Measurements from ENCODE around the gene DBF4B.

The DBF4B gene

DNA sequence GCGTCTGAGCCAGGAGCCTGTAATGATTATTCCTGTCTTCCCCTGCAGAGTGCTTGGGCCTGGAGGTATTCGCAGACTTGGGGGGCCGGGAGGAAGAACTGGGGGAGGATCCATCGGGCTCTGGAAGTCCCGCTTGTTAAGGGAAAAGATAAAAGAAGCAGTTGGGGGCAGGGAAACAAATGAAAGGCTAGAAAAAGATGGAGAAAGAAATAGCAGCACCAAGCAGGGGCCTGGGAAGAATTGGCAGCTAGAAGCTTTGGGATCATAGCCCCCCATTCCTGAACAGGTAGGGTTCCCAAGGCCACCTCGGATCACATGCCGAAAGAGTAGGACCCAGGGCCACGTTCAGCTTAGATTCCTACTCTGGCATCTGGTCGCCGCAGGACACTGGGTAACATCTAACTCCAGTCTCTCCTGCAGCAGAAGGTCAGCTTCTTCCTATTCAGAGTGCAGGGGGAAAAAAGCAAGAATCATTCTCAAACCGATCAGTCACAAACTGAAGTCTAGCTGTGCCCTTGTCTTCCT is 73.9 kb downstream of the DBF4B start:
- DNase-seq (ENCODE audit: insufficient read length, low spot score) (no peak), FAIRE-seq (no peak)

GRCh38 chr17:44785921-44786320 is 77.5 kb downstream of the DBF4B start:
- TF ChIP-seq POLR2A (IDR thresholded peaks at IDR 0.05; ENCODE audit: low read depth, low read length) = no peak
- DNase-seq (ENCODE audit: insufficient read length, low spot score) (no peak), FAIRE-seq (no peak)

More for the DNA sequence above, 73.9 kb downstream of the DBF4B start:
- TF ChIP-seq POLR2A (IDR thresholded peaks at IDR 0.05; ENCODE audit: low read depth, low read length) = no peak

- TF ChIP-seq POLR2A (IDR thresholded peaks at IDR 0.05; ENCODE audit: low read depth, low read length) = no peak
- DNase-seq (ENCODE audit: insufficient read length, low spot score) (no peak), FAIRE-seq (no peak)
These were observed 78.2 kb downstream of the DBF4B start for GRCh38 chr17:44786551-44787081.

DNA sequence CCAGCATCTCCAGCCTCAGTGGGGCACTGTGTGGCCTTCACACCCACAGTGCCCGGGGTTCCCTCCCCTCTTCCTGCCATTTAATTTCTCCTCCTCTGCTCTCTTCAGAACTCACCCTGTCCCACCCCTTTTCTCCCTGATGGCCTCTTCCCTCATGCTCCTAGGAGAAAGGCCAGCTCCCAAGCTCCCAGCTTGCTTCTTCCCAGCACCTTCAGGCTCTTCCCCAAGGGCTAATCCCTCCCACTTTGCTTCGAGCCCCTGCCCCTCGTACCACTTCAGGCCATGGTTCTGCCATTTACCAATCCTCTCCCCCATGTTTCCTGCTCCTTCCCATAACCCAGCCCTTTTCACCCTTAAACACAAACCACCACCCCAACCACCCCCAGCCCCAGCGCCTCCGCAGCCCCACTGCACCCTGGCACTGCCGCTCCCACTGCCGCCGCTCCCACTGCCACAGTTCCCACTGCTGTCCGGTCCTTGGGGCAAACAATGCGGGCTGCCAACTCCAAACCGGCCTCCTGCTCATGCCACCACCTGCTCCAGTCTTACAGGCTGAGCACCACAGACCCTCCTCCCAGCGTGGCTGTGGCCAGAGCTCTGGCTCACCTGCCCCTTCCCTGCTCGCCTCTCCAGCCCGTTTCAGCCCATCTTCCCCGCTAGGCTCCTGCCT is 78.9 kb downstream of the DBF4B start:
- no peak for TF ChIP-seq POLR2A (IDR thresholded peaks at IDR 0.05; ENCODE audit: low read depth, low read length)
- FAIRE-seq (no peak), DNase-seq (ENCODE audit: insufficient read length, low spot score) (no peak)

DNA sequence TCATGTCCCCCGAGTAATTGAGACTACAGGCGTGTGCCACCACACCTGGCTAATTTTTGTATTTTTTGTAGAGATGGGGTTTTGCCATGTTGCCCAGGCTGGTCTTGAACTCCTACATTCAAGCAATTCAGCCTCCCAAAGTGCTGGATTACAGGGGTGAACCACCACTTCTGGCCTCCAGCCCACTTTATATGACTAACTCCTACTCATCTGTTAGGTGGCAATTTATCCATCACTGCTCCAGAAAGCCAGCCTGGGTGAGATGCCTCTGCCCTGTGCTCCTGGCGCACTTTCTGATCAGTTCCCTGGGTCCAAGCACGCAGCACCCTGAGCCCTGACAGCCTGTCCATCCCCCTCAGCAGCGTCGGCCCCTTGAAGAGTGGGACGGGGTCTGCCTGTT is 79.7 kb downstream of the DBF4B start:
- DNase-seq (ENCODE audit: insufficient read length, low spot score) (no peak), FAIRE-seq (no peak)
- no peak for TF ChIP-seq POLR2A (IDR thresholded peaks at IDR 0.05; ENCODE audit: low read depth, low read length)

- FAIRE-seq (no peak), DNase-seq (ENCODE audit: insufficient read length, low spot score) (no peak)
- no peak for TF ChIP-seq POLR2A (IDR thresholded peaks at IDR 0.05; ENCODE audit: low read depth, low read length)
These were observed 83.8 kb downstream of the DBF4B start for GRCh38 chr17:44792276-44792675.

GRCh38 chr17:44793885-44794842 is 85.7 kb downstream of the DBF4B start:
- TF ChIP-seq POLR2A (IDR thresholded peaks at IDR 0.05; ENCODE audit: low read depth, low read length) = no peak
- DNase-seq (ENCODE audit: insufficient read length, low spot score) = no peak
- no peak for FAIRE-seq

DNA sequence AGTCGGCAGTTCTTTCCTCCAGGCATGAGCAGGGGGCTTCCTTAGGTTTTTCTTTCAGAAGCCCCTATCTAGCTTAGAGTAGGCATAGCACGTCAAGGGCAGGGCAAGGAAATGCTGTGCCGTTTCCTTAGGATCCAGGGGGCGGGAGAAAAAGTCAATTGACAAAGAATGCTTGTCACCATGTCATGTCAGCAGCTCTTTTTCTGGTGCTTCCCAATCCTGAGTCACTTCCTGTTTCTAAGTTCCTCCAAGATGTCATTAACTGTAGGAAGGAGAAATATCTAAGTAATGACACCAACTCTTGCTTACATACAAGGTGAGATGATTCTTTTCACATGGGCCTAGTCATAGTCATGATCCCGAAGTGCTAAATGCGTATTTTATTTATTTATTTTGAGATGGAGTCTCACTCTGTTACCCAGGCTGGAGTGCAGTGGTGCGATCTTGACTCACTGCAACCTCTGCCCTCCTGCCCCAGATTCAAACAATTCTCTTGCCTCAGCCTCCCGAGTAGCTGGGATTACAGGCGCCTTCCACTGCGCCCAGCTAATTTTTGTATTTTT is 86.5 kb downstream of the DBF4B start:
- no peak for TF ChIP-seq POLR2A (IDR thresholded peaks at IDR 0.05; ENCODE audit: low read depth, low read length)
- DNase-seq (ENCODE audit: insufficient read length, low spot score) = peak; percentile 87
- FAIRE-seq = peak; percentile 80

DNA sequence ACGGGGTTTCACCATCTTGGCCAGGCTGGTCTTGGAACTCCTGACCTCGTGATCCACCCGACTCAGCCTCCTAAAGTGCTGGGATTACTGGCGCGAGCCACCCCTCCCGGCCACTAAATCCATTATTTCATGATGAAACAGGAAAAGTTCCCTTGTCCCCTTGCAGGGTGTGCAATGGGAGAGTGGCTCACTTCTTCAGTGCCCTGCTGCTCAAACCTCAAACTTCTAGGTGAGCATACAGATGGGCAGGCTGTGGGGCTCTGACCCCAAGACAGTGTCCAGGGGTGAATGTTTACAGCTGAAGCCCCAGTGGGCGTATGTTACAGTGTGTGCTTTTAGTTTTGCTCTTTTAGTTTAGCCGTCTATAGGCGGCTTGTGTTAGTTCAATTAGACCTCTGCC is 87.0 kb downstream of the DBF4B start:
- TF ChIP-seq POLR2A (IDR thresholded peaks at IDR 0.05; ENCODE audit: low read depth, low read length) = no peak
- DNase-seq (ENCODE audit: insufficient read length, low spot score) = no peak
- no peak for FAIRE-seq

GRCh38 chr17:44795928-44796327 is 87.5 kb downstream of the DBF4B start:
- no peak for TF ChIP-seq POLR2A (IDR thresholded peaks at IDR 0.05; ENCODE audit: low read depth, low read length)
- no peak for DNase-seq (ENCODE audit: insufficient read length, low spot score)
- no peak for FAIRE-seq

DNA sequence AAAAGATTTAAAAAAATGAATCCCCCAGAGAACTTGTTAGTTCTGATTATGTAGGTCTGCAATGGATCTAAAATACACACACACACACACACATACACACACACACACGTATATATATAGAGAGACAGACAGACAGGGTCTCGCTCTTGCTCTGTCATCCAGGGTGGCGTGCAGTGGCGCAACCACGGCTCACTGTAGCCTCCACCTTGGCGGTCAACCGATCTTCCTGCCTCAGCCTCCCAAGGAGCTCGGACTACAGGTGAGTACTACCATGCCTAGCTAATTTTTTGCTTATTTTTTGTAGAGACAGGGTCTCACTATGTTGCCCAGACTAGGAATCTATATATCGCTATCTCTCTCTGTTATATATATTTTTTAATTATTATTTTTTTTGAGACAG is 88.3 kb downstream of the DBF4B start:
- TF ChIP-seq POLR2A (IDR thresholded peaks at IDR 0.05; ENCODE audit: low read depth, low read length) = no peak
- DNase-seq (ENCODE audit: insufficient read length, low spot score) = no peak
- no peak for FAIRE-seq

- DNase-seq (ENCODE audit: insufficient read length, low spot score) (no peak), FAIRE-seq (no peak)
- TF ChIP-seq POLR2A (IDR thresholded peaks at IDR 0.05; ENCODE audit: low read depth, low read length) = no peak
These were observed 89.3 kb downstream of the DBF4B start for GRCh38 chr17:44797802-44798201.

GRCh38 chr17:44798356-44798755 is 89.9 kb downstream of the DBF4B start:
- TF ChIP-seq POLR2A (IDR thresholded peaks at IDR 0.05; ENCODE audit: low read depth, low read length) = no peak
- FAIRE-seq (no peak), DNase-seq (ENCODE audit: insufficient read length, low spot score) (no peak)

Measured in H54 (cell line).